ENCODE measurements around the gene TRAPPC8. TPM values are rescaled to one million over a fixed set of nuclear protein-coding genes. Genes with fewer than 3 reads are reported as not detected.
"Not testable (repeated sequence)": the region's sequence is repeated elsewhere in the genome, so short reads cannot be mapped to it uniquely, and the experiment has no call there.

TRAPPC8 gene
- total RNA-seq, 2 donors from 2014 or later = 27.0 to 45.4 TPM

DNA sequence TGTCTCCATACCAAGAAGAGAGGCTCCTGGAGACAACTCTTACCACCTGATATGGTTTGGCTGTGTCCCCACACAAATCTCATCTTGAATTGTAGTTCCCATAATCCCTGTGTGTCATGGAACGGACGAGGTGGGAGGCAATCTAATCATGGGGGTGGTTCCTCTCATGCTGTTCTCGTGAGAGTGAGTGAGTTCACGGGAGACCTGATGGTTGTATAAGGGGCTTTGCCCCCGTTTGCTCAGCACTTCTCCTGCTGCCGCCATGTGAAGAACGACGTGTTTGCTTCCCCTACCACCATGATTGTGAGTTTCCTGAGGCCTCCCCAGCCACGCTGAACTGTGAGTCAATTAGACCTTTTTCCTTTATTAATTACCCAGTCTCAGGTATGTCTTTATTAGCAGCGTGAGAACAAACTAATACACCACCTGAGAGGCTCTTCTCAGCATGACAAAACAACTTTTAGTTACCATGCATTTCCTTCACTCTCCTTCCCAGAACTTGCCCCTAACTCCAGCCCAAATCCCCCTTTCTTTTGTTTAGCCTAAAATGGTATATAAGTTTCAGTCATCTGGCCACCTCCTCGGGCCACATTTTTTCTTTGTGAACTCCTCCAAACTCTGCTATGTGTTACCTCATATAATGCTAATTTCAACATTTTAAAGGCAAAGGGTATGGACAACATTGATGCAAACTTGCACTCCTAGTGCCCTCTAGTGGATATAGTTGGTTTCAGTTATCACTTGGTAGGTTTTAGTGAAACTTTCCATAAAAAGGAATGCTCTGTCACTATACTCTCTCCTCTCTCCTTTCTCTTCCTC lies 123.6 kb downstream of the TRAPPC8 start:
- intact Hi-C loops (cut with DNase I) = loop anchor here (2.0 kb wide), 1 partner anchor 263 kb away; no protein-coding TSS in a partner anchor
- TF ChIP-seq POLR2AphosphoS5 (IDR thresholded peaks at IDR 0.05) = peak; percentile 23
- no peak for TF ChIP-seq POLR2A (IDR thresholded peaks at IDR 0.05)
- peak; percentile 31 to 78 (median 74) for TF ChIP-seq CTCF (IDR thresholded peaks at IDR 0.05)
- Histone ChIP-seq H3K27ac (no peak overlapping the region), H3K27me3 (replicated peaks; ENCODE audit: insufficient read depth) (no peaks in the 10 kb centered on the region), H3K9me3 (no peaks in the 10 kb centered on the region), H3K4me1 (replicated peaks) (no peaks in the 10 kb centered on the region), H3K36me3 (no peaks in the 10 kb centered on the region), H3K4me3 (no peak overlapping the region)
- DNase-seq (ENCODE audit: low spot score) = peak; percentile 12
- WGBS = 73% methylated on average over 11 of the region's 11 CpGs

- H3K27ac ChIP-seq = no peak overlapping the region
- intact Hi-C loops (cut with DNase I) = no loop called here
- 30% methylated on average over 3 of the region's 3 CpGs for WGBS
- no peak for TF ChIP-seq POLR2AphosphoS5 (IDR thresholded peaks at IDR 0.05)
- H3K27me3 ChIP-seq (replicated peaks; ENCODE audit: insufficient read depth) = no peaks in the 10 kb centered on the region
- H3K4me1 ChIP-seq (replicated peaks) = no peaks in the 10 kb centered on the region
- no peak for DNase-seq (ENCODE audit: low spot score)
- H3K9me3 ChIP-seq = no peaks in the 10 kb centered on the region
- H3K4me3 ChIP-seq = no peak overlapping the region
- H3K36me3 ChIP-seq = no peaks in the 10 kb centered on the region
These were observed 128.8 kb downstream of the TRAPPC8 start for GRCh38 chr18:31814132-31814531.

GRCh38 chr18:31810336-31811130 lies 132.4 kb downstream of the TRAPPC8 start:
- H3K9me3 ChIP-seq; H3K27ac ChIP-seq; H3K4me3 ChIP-seq; DNase-seq (ENCODE audit: low spot score); H3K36me3 ChIP-seq; H3K4me1 ChIP-seq (replicated peaks); H3K27me3 ChIP-seq (replicated peaks; ENCODE audit: insufficient read depth); intact Hi-C loops (cut with DNase I): not testable (repeated sequence)
- peak; percentile 18 for TF ChIP-seq POLR2AphosphoS5 (IDR thresholded peaks at IDR 0.05)
- WGBS = 56% methylated on average over 7 of the region's 7 CpGs

- H3K9me3 ChIP-seq; H3K4me1 ChIP-seq (replicated peaks); H3K27ac ChIP-seq; H3K36me3 ChIP-seq; DNase-seq (ENCODE audit: low spot score); H3K4me3 ChIP-seq; intact Hi-C loops (cut with DNase I); H3K27me3 ChIP-seq (replicated peaks; ENCODE audit: insufficient read depth): not testable (repeated sequence)
- WGBS = 38% methylated on average over 4 of the region's 4 CpGs
These were observed 133.9 kb downstream of the TRAPPC8 start for GRCh38 chr18:31809049-31809448.

DNA sequence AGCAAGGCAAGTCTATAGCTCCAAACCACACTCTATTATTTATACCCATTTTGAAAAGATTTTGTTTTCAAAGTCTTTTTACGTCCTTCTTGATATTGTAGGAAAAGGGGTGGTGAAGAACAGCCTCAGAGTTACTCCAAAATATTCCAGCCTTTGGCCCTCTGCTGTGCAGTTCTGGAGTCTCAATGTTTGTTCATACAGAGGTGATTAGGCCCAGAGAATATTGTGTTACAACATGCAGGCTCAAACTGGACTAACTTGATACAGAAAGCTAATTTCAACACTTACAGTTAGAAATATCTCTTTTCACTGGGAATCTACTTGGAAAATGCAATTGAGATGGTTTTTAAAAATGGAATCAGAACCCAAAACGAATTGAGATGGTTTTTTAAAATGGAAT lies 141.8 kb downstream of the TRAPPC8 start:
- WGBS = 51% methylated on average over 2 of the region's 2 CpGs

GRCh38 chr18:31799257-31799656 lies 143.7 kb downstream of the TRAPPC8 start:
- DNase-seq (ENCODE audit: low spot score); H3K4me1 ChIP-seq (replicated peaks); H3K27me3 ChIP-seq (replicated peaks; ENCODE audit: insufficient read depth); H3K36me3 ChIP-seq; intact Hi-C loops (cut with DNase I); H3K4me3 ChIP-seq; H3K27ac ChIP-seq; H3K9me3 ChIP-seq: not testable (repeated sequence)
- 96% methylated on average over 5 of the region's 5 CpGs for WGBS

More for the DNA sequence above, 141.8 kb downstream of the TRAPPC8 start:
- H3K4me1 ChIP-seq (replicated peaks) = no peaks in the 10 kb centered on the region
- H3K9me3 ChIP-seq = no peaks in the 10 kb centered on the region
- intact Hi-C loops (cut with DNase I) = no loop called here
- H3K27me3 ChIP-seq (replicated peaks; ENCODE audit: insufficient read depth) = no peaks in the 10 kb centered on the region
- no peak overlapping the region for H3K4me3 ChIP-seq
- H3K36me3 ChIP-seq = no peaks in the 10 kb centered on the region
- no peak overlapping the region for H3K27ac ChIP-seq
- no peak for DNase-seq (ENCODE audit: low spot score)
- TF ChIP-seq POLR2A (IDR thresholded peaks at IDR 0.05) (no peak), POLR2AphosphoS5 (IDR thresholded peaks at IDR 0.05) (no peak), CTCF (IDR thresholded peaks at IDR 0.05) (no peak)

Data from prostate gland (tissue), 2 donors.